ENCODE data around the gene PIGC. TPM values are rescaled to one million over a fixed set of nuclear protein-coding genes. Genes with fewer than 3 reads are reported as not detected.

The PIGC gene
- total RNA-seq, 1 experiment from 2014 or later, result 17.5 TPM

- H3K4me3 Mint-ChIP-seq, result no peak overlapping the region
Observed at GRCh38 chr1:172405912-172406311, 38.0 kb downstream of the PIGC start.

More at GRCh38 chr1:172405912-172406311, 38.0 kb downstream of the PIGC start:
- Histone ChIP-seq H3K9me3 (ENCODE audit: control insufficient read depth, low read depth, low read length) (no peaks in the 10 kb centered on the region), H3K4me1 (ENCODE audit: insufficient read depth, low read length) (no peaks in the 10 kb centered on the region), H3K4me2 (ENCODE audit: insufficient read depth, insufficient read length, low read length) (no peak overlapping the region), H3K14ac (ENCODE audit: insufficient read depth, low read length) (no peak overlapping the region), H2BK12ac (ENCODE audit: insufficient read length, low read depth, low read length) (no peak overlapping the region), H2AK5ac (ENCODE audit: insufficient read length, low read length) (no peak overlapping the region), H4K8ac (replicated peaks; ENCODE audit: insufficient read length, low read depth, low read length) (no peak overlapping the region), H2BK5ac (ENCODE audit: insufficient read length, low read length) (no peak overlapping the region), H3K23ac (ENCODE audit: insufficient read length, low read depth, low read length) (no peak overlapping the region), H3K56ac (ENCODE audit: insufficient read length, low read depth, low read length) (no peak overlapping the region), H3K23me2 (ENCODE audit: insufficient read length, low read depth, low read length, poor library complexity, severe bottlenecking) (no peaks in the 10 kb centered on the region), H4K5ac (ENCODE audit: insufficient read length, low read depth, low read length) (no peak overlapping the region), H2AFZ (ENCODE audit: low read length) (no peak overlapping the region), H4K20me1 (ENCODE audit: control insufficient read depth, insufficient read depth, insufficient read length) (no peaks in the 10 kb centered on the region), H3K4ac (ENCODE audit: low read depth, low read length) (no peak overlapping the region), H2BK120ac (ENCODE audit: low read depth, low read length, poor library complexity, severe bottlenecking) (no peak overlapping the region), H2BK20ac (ENCODE audit: low read depth, low read length, poor library complexity, severe bottlenecking) (no peak overlapping the region), H3K9ac (ENCODE audit: extremely low read depth, insufficient read length, low read length) (no peak overlapping the region), H3K27ac (ENCODE audit: insufficient read length, low read depth, low read length) (no peak overlapping the region), H3T11ph (ENCODE audit: low read length) (no peak overlapping the region), H2BK15ac (ENCODE audit: low read depth, low read length) (no peak overlapping the region), H3K79me2 (ENCODE audit: insufficient read depth, low read length) (no peaks in the 10 kb centered on the region), H3K27me3 (ENCODE audit: insufficient read depth, low read length) (no peaks in the 10 kb centered on the region), H3K79me1 (ENCODE audit: insufficient read depth, low read depth, low read length, poor library complexity, severe bottlenecking) (no peaks in the 10 kb centered on the region), H3K18ac (ENCODE audit: insufficient read length, low read depth, low read length) (no peak overlapping the region), H4K91ac (ENCODE audit: insufficient read length, low read depth, low read length) (no peak overlapping the region)
- no peak for DNase-seq
- H3K9me3 Mint-ChIP-seq, result no peaks in the 10 kb centered on the region
- TF ChIP-seq CTCF (conservative IDR thresholded peaks at IDR 0.05), result no peak
- H3K27me3 Mint-ChIP-seq (ENCODE audit: low read depth), result no peaks in the 10 kb centered on the region
- H3K27ac Mint-ChIP-seq, result no peak overlapping the region
- no peaks in the 10 kb centered on the region for H3K36me3 Mint-ChIP-seq (ENCODE audit: insufficient read depth in 1 of 3, low read depth in 3 of 3)
- peaks cover 0 to 2% of the 10 kb centered on the region in 2 experiments; a peak in 2 of 4 replicates for H3K4me1 Mint-ChIP-seq

Measured in H9 (cell line).